Gastrocnemius medialis (tissue), 4 donors: ENCODE measurements around the gene AP1AR. TPM values are rescaled to one million over a fixed set of nuclear protein-coding genes. Genes with fewer than 3 reads are reported as not detected.
"Not testable (repeated sequence)": the region's sequence is repeated elsewhere in the genome, so short reads cannot be mapped to it uniquely, and the experiment has no call there.

ENCODE experiments used
- ATAC-seq, 2 donors: fragments of 150-250 bp; one replicate each; pipeline ENCODE4 v1.9.1; 2016
- DNase-seq, 2 donors: peaks; one replicate each; pipeline ENCODE4 v3.0.0-alpha.2; 2019
- H3K27ac ChIP-seq, 4 donors: fragments of 200-600 bp; sonication (generic); 1 replicate in 1 of 4; 2 replicates in 3 of 4; pipeline ENCODE4 v1.5.1; 2016 to 2018; ENCODE audit warnings: mild to moderate bottlenecking in 2 of 4, moderate library complexity in 1 of 4
- H3K27me3 ChIP-seq, 3 donors: fragments of 200-600 bp; sonication (generic) in 2 of 3; 1 replicate in 1 of 3; 2 replicates in 2 of 3; pipeline versions ENCODE4 v1.5.1 to v1.6.0; 2016 to 2019; ENCODE audit warnings: mild to moderate bottlenecking in 1 of 3, moderate library complexity in 1 of 3
- H3K36me3 ChIP-seq, 2 donors: fragments of 200-600 bp; sonication (generic) in 1 of 2; one replicate each; pipeline ENCODE4 v1.5.1; 2017 to 2018
- H3K4me1 ChIP-seq, 2 donors: fragments of 200-600 bp; sonication (generic) in 1 of 2; one replicate each; pipeline ENCODE4 v1.5.1; 2016 to 2017; ENCODE audit warnings: mild to moderate bottlenecking in 2 of 2
- H3K4me3 ChIP-seq, 4 donors: fragments of 200-600 bp; sonication (generic) in 3 of 4; 1 replicate in 1 of 4; 2 replicates in 3 of 4; pipeline ENCODE4 v1.5.1; 2016 to 2019; ENCODE audit warnings: mild to moderate bottlenecking in 2 of 4
- H3K9me3 ChIP-seq, 3 donors: fragments of 200-600 bp; sonication (generic) in 2 of 3; 1 replicate in 1 of 3; 2 replicates in 2 of 3; pipeline ENCODE4 v1.5.1; 2016 to 2019
- CTCF ChIP-seq, 5 experiments: fragments of 450-650 bp in 3 of 5; fragments of 200-600 bp in 2 of 5; sonication (generic) in 2 of 5; IDR thresholded peaks in 4 of 5; conservative IDR thresholded peaks in 1 of 5; 1 replicate in 4 of 5; 2 replicates in 1 of 5; pipeline ENCODE4 v1.5.1; 2016 to 2019; ENCODE audit warnings: antibody characterized with exemption in 5 of 5, mild to moderate bottlenecking in 3 of 5, moderate library complexity in 3 of 5
- POLR2A ChIP-seq, 2 donors: fragments of 450-650 bp; IDR thresholded peaks; one replicate each; pipeline ENCODE4 v1.6.1; 2017; ENCODE audit warnings: antibody characterized with exemption in 2 of 2, mild to moderate bottlenecking in 2 of 2, moderate library complexity in 2 of 2
- in situ Hi-C, 4 donors: fragments of 200-750 bp; cut with MboI; loops; one replicate each; pipeline versions ENCODE4 v1.15.0 to v1.8.0; 2017; ENCODE audit warnings: low sequenced_read_pairs in 4 of 4
- intact Hi-C: fragments of 100-400 bp; cut with DNase I; formaldehyde crosslinking; loops from one replicate; pipeline ENCODE4 v1.15.1; 2023; ENCODE audit warnings: low total_unique reads
- total RNA-seq, 4 donors: library from RNA; depleted of rRNA; stranded (reverse); fragments of >200 nt; gene quantifications; one replicate each; pipeline versions ENCODE4 v1.1.0 to v1.2.3, GENCODE V29; 2016

Gene AP1AR
- total RNA-seq, 4 donors from 2014 or later = 8.9 to 21.5 (median 15.2) TPM

- Histone ChIP-seq H3K9me3 (no peaks in the 10 kb centered on the region), H3K4me1 (peaks cover 5 to 12% of the 10 kb centered on the region in 2 donors), H3K27me3 (no peaks in the 10 kb centered on the region), H3K4me3 (no peak overlapping the region), H3K27ac (no peak overlapping the region), H3K36me3 (no peaks in the 10 kb centered on the region)
- TF ChIP-seq POLR2A (IDR thresholded peaks at IDR 0.05) (no peak), CTCF (IDR thresholded peaks at IDR 0.05 in 4 of 5, conservative IDR thresholded peaks at IDR 0.05 in 1 of 5) (no peak)
- intact Hi-C loops = no loop called here
- DNase-seq (no peak), ATAC-seq (no peak)
- in situ Hi-C loops = no loop called here
These were observed 68.1 kb downstream of the AP1AR start for GRCh38 chr4:112299721-112300120.

GRCh38 chr4:112302320-112303274 lies 71.0 kb downstream of the AP1AR start:
- H3K36me3 ChIP-seq = no peaks in the 10 kb centered on the region
- DNase-seq (no peak), ATAC-seq (no peak)
- H3K4me3 ChIP-seq = no peak overlapping the region
- TF ChIP-seq POLR2A (IDR thresholded peaks at IDR 0.05) = no peak
- TF ChIP-seq CTCF (IDR thresholded peaks at IDR 0.05 in 4 of 5, conservative IDR thresholded peaks at IDR 0.05 in 1 of 5) = no peak
- no peaks in the 10 kb centered on the region for H3K27me3 ChIP-seq
- no peaks in the 10 kb centered on the region for H3K9me3 ChIP-seq
- peaks cover 0 to 12% of the 10 kb centered on the region in 2 donors for H3K4me1 ChIP-seq
- no peak overlapping the region for H3K27ac ChIP-seq
- intact Hi-C loops = no loop called here
- in situ Hi-C loops = no loop called here

- ATAC-seq, H3K36me3 ChIP-seq, H3K4me3 ChIP-seq, H3K27me3 ChIP-seq, H3K9me3 ChIP-seq, intact Hi-C loops, DNase-seq, in situ Hi-C loops, H3K4me1 ChIP-seq, H3K27ac ChIP-seq: not testable (repeated sequence)
These were observed 73.9 kb downstream of the AP1AR start for GRCh38 chr4:112305477-112305876.

GRCh38 chr4:112309263-112309791 lies 77.7 kb downstream of the AP1AR start:
- H3K36me3 ChIP-seq, H3K4me1 ChIP-seq, H3K27ac ChIP-seq, intact Hi-C loops, H3K27me3 ChIP-seq, H3K9me3 ChIP-seq, in situ Hi-C loops, DNase-seq, ATAC-seq, H3K4me3 ChIP-seq: not testable (repeated sequence)

GRCh38 chr4:112311516-112311915 lies 79.9 kb downstream of the AP1AR start:
- intact Hi-C loops (no loop called here), in situ Hi-C loops (no loop called here)
- H3K9me3 ChIP-seq = no peaks in the 10 kb centered on the region
- H3K36me3 ChIP-seq = no peaks in the 10 kb centered on the region
- DNase-seq (no peak), ATAC-seq (no peak)
- no peak for TF ChIP-seq CTCF (IDR thresholded peaks at IDR 0.05 in 4 of 5, conservative IDR thresholded peaks at IDR 0.05 in 1 of 5)
- no peak for TF ChIP-seq POLR2A (IDR thresholded peaks at IDR 0.05)
- no peaks in the 10 kb centered on the region for H3K4me1 ChIP-seq
- H3K27ac ChIP-seq = no peak overlapping the region
- no peaks in the 10 kb centered on the region for H3K27me3 ChIP-seq
- H3K4me3 ChIP-seq = no peak overlapping the region
